Body of pancreas (tissue), 4 donors: ENCODE measurements around the gene PTH1R. TPM values are rescaled to one million over a fixed set of nuclear protein-coding genes. Genes with fewer than 3 reads are reported as not detected.

Experiments
- ATAC-seq: fragments of 150-250 bp; one replicate; pipeline ENCODE4 v1.9.1; 2016
- DNase-seq, 4 donors: peaks; one replicate each; pipeline ENCODE4 v3.0.0-alpha.2; 2019
- H3K27ac ChIP-seq, 4 donors: fragments of 200-600 bp; sonication (generic); 1 replicate in 3 of 4; 2 replicates in 1 of 4; pipeline versions ENCODE4 v1.5.1 to v1.6.1; 2016 to 2019; ENCODE audit warnings: mild to moderate bottlenecking in 1 of 4, mixed read lengths in 1 of 4, moderate library complexity in 1 of 4
- H3K27me3 ChIP-seq, 2 donors: fragments of 200-600 bp; sonication (generic); one replicate each; pipeline ENCODE4 v1.6.0; 2016; ENCODE audit warnings: mild to moderate bottlenecking in 1 of 2
- H3K36me3 ChIP-seq, 2 donors: fragments of 200-600 bp; sonication (generic); replicated peaks in 1 of 2; 2 replicates each; pipeline ENCODE4 v1.5.1; 2016; ENCODE audit warnings: low read depth in 2 of 2; ENCODE audit not compliant: insufficient read depth in 1 of 2
- H3K4me1 ChIP-seq: fragments of 200-600 bp; sonication (generic); one replicate; pipeline ENCODE4 v1.6.0; 2016
- H3K4me3 ChIP-seq, 2 donors: fragments of 200-600 bp; sonication (generic); 1 replicate in 1 of 2; 2 replicates in 1 of 2; pipeline ENCODE4 v1.5.1; 2016 to 2019
- H3K9me3 ChIP-seq, 3 donors: fragments of 200-600 bp; sonication (generic); 1 replicate in 2 of 3; 2 replicates in 1 of 3; pipeline ENCODE4 v1.5.1; 2016
- POLR2A ChIP-seq, 3 donors: fragments of 450-650 bp; IDR thresholded peaks; one replicate each; pipeline ENCODE4 v1.6.1; 2016; ENCODE audit warnings: antibody characterized with exemption in 3 of 3, mild to moderate bottlenecking in 2 of 3
- WGBS, 2 donors: methylation state at CpG; one replicate each; pipeline ENCODE4 v1.1.5; 2017; 5-methylcytosine and 5-hydroxymethylcytosine counted together
- intact Hi-C: fragments of 100-400 bp; cut with DNase I; formaldehyde crosslinking; loops from one replicate; pipeline ENCODE4 v1.15.1; 2023
- total RNA-seq, 2 donors: library from RNA; depleted of rRNA; stranded (reverse); fragments of >200 nt; gene quantifications; one replicate each; pipeline ENCODE4 v1.1.0, GENCODE V29; 2016
- TF ChIP-seq, protein P1 (sequence below), 7 experiments: fragments of 450-650 bp in 4 of 7; fragments of 200-600 bp in 3 of 7; sonication (generic) in 3 of 7; IDR thresholded peaks; one replicate each; pipeline ENCODE4 v1.5.1; 2016 to 2019; ENCODE audit warnings: antibody characterized with exemption in 7 of 7

Gene PTH1R
- total RNA-seq, 2 donors from 2014 or later: 1.8 to 8.2 TPM

DNA sequence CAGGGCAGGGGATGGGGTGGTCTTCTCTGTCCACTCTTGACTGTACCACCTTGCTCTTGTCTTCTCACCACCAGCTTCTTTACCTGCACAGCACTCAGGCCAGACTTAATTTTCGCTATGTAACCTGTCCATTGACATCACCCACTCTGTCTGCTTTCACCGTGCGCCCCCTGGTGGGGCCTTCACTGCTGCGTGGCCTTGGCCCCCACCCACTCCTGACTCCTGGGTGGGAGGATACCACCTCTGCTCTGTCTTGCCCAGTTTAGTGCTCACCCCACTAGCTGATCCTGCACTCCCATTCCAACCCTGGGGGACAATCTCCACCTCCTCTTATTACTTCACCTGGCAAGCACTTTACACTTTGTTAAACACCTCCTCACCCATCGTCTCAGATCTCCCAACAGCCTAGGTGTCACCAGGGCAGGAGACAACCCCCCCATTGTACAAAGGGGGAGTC is 17.7 kb downstream of the PTH1R start:
- intact Hi-C loops: no loop called here
- H3K27ac ChIP-seq: no peak overlapping the region
- DNase-seq (peak; percentile 68 to 82 (median 74)), ATAC-seq (peak; percentile 47)
- H3K4me3 ChIP-seq: no peak overlapping the region
- no peaks in the 10 kb centered on the region for H3K9me3 ChIP-seq
- WGBS, 2 donors: 15 to 19% methylated on average over 5 of the region's 5 CpGs
- TF ChIP-seq, protein P1, sequence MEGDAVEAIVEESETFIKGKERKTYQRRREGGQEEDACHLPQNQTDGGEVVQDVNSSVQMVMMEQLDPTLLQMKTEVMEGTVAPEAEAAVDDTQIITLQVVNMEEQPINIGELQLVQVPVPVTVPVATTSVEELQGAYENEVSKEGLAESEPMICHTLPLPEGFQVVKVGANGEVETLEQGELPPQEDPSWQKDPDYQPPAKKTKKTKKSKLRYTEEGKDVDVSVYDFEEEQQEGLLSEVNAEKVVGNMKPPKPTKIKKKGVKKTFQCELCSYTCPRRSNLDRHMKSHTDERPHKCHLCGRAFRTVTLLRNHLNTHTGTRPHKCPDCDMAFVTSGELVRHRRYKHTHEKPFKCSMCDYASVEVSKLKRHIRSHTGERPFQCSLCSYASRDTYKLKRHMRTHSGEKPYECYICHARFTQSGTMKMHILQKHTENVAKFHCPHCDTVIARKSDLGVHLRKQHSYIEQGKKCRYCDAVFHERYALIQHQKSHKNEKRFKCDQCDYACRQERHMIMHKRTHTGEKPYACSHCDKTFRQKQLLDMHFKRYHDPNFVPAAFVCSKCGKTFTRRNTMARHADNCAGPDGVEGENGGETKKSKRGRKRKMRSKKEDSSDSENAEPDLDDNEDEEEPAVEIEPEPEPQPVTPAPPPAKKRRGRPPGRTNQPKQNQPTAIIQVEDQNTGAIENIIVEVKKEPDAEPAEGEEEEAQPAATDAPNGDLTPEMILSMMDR (IDR thresholded peaks at IDR 0.05): peak; percentile 62 to 91 (median 76)
- no peak for TF ChIP-seq POLR2A (IDR thresholded peaks at IDR 0.05)
- H3K27me3 ChIP-seq: peaks cover 0 to 5% of the 10 kb centered on the region in 2 donors
- H3K36me3 ChIP-seq: no peaks in the 10 kb centered on the region
- peaks cover 21% of the 10 kb centered on the region for H3K4me1 ChIP-seq

DNA sequence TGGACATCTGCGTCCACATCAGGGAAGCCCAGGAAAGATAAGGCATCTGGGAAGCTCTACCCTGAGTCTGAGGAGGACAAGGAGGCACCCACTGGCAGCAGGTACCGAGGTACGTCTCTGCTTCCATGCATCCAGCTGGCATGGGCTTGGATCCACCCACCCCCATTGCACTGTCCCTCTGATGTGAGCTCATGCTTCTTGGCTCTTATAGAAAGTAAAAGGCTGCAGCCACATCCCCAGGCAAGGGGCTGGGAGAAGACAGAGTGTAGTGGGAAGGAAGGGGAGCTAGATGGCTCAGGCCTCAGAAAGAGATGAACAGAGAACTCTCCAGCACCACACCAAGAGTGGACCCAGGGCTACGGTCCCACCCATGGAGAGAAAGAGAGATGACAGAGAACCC is 18.2 kb downstream of the PTH1R start:
- ATAC-seq (no peak), DNase-seq (no peak)
- Histone ChIP-seq H3K9me3 (no peaks in the 10 kb centered on the region), H3K36me3 (no peaks in the 10 kb centered on the region), H3K4me3 (no peak overlapping the region), H3K27ac (no peak overlapping the region), H3K27me3 (peaks cover 0 to 5% of the 10 kb centered on the region in 2 donors), H3K4me1 (peaks cover 21% of the 10 kb centered on the region)
- intact Hi-C loops: no loop called here
- WGBS, 2 donors: 61 to 76% methylated on average over 4 of the region's 4 CpGs
- TF ChIP-seq, protein P1 (IDR thresholded peaks at IDR 0.05): no peak
- TF ChIP-seq POLR2A (IDR thresholded peaks at IDR 0.05): no peak

DNA sequence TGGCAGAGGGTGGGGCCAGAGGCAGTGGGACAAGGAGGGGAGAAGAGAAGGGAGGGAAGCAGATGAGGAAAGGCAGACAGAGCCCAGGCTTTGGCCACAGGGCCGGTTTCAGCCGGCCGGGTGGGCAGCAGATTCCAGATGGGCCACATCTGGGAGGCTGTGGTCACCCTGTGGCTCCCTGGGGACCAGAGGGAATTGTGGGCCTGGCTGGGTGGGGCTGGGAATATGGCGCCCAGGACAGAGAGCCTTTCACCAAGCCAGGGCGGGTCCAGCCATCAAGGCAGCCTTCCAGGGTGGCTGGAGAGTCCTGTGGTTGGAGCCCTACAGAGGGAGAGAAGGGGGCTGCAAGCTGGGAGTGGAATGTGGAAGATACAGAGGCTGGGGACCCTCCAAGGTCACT is 18.9 kb downstream of the PTH1R start:
- intact Hi-C loops: no loop called here
- peaks cover 21% of the 10 kb centered on the region for H3K4me1 ChIP-seq
- no peaks in the 10 kb centered on the region for H3K9me3 ChIP-seq
- TF ChIP-seq, protein P1 (IDR thresholded peaks at IDR 0.05): no peak
- no peak for TF ChIP-seq POLR2A (IDR thresholded peaks at IDR 0.05)
- no peak for ATAC-seq
- H3K27ac ChIP-seq: no peak overlapping the region
- DNase-seq: no peak
- peaks cover 0 to 5% of the 10 kb centered on the region in 2 donors for H3K27me3 ChIP-seq
- no peak overlapping the region for H3K4me3 ChIP-seq
- WGBS, 2 donors: 66 to 67% methylated on average over 5 of the region's 5 CpGs
- no peaks in the 10 kb centered on the region for H3K36me3 ChIP-seq

- DNase-seq (no peak), ATAC-seq (no peak)
- intact Hi-C loops: no loop called here
- no peaks in the 10 kb centered on the region for H3K36me3 ChIP-seq
- H3K4me1 ChIP-seq: peaks cover 16% of the 10 kb centered on the region
- H3K9me3 ChIP-seq: no peaks in the 10 kb centered on the region
- H3K27ac ChIP-seq: no peak overlapping the region
- WGBS, 2 donors: 89 to 96% methylated on average over 1 to 2 of the region's 2 CpGs
- TF ChIP-seq, protein P1 (IDR thresholded peaks at IDR 0.05): no peak
- TF ChIP-seq POLR2A (IDR thresholded peaks at IDR 0.05): no peak
- H3K27me3 ChIP-seq: peaks cover 0 to 5% of the 10 kb centered on the region in 2 donors
- no peak overlapping the region for H3K4me3 ChIP-seq
Observed at GRCh38 chr3:46897031-46897430, 19.5 kb downstream of the PTH1R start.

GRCh38 chr3:46897829-46898320 is 20.4 kb downstream of the PTH1R start:
- no peak for DNase-seq
- Histone ChIP-seq H3K27me3 (peaks cover 0 to 5% of the 10 kb centered on the region in 2 donors), H3K27ac (no peak overlapping the region), H3K9me3 (no peaks in the 10 kb centered on the region), H3K4me3 (no peak overlapping the region), H3K36me3 (no peaks in the 10 kb centered on the region), H3K4me1 (peaks cover 8% of the 10 kb centered on the region)
- intact Hi-C loops: no loop called here
- 50 to 73% methylated on average over 11 to 15 of the region's 15 CpGs for WGBS, 2 donors
- ATAC-seq: no peak
- TF ChIP-seq POLR2A (IDR thresholded peaks at IDR 0.05): no peak
- TF ChIP-seq, protein P1 (IDR thresholded peaks at IDR 0.05): peak in 1 of 7 experiments; percentile 12
